Stimulated activated naive CD4-positive, alpha-beta T cell treated with Interleukin-2 at 50 U/mL for 16 hours (primary cell): ENCODE measurements around the gene PRKCZ.
A peak's percentile ranks its signal among the peaks of the same experiment; 100 is the strongest.

Experiments
- DNase-seq: peaks from one replicate; lab custom pipeline; 2025; lab: John Stamatoyannopoulos, UW

PRKCZ gene

GRCh38 chr1:2179283-2180013, 129.2 kb downstream of the PRKCZ start:
- no peak for DNase-seq

GRCh38 chr1:2180297-2181245, 130.4 kb downstream of the PRKCZ start:
- DNase-seq: no peak

GRCh38 chr1:2181271-2181670, 131.1 kb downstream of the PRKCZ start:
- no peak for DNase-seq

GRCh38 chr1:2181752-2182151, 131.5 kb downstream of the PRKCZ start:
- no peak for DNase-seq

- no peak for DNase-seq
Measured at GRCh38 chr1:2182376-2182775, 132.2 kb downstream of the PRKCZ start.

GRCh38 chr1:2183937-2184334, 133.7 kb downstream of the PRKCZ start:
- DNase-seq: no peak

GRCh38 chr1:2184531-2184930, 134.3 kb downstream of the PRKCZ start:
- DNase-seq: no peak

- DNase-seq: no peak
Measured at GRCh38 chr1:2184934-2185333, 134.7 kb downstream of the PRKCZ start.

GRCh38 chr1:2185880-2186855, 136.0 kb downstream of the PRKCZ start:
- no peak for DNase-seq

GRCh38 chr1:2186901-2187300, 136.7 kb downstream of the PRKCZ start:
- no peak for DNase-seq

GRCh38 chr1:2187619-2188018, 137.4 kb downstream of the PRKCZ start:
- DNase-seq: no peak

GRCh38 chr1:2188336-2188735, 138.1 kb downstream of the PRKCZ start:
- DNase-seq: no peak

- peak; percentile 84 for DNase-seq
Measured at GRCh38 chr1:2189459-2190425, 139.5 kb downstream of the PRKCZ start.

- DNase-seq: no peak
Measured at GRCh38 chr1:2190491-2190976, 140.3 kb downstream of the PRKCZ start.

GRCh38 chr1:2192031-2192995, 142.1 kb downstream of the PRKCZ start:
- no peak for DNase-seq

- no peak for DNase-seq
Measured at GRCh38 chr1:2193514-2194281, 143.5 kb downstream of the PRKCZ start.

- DNase-seq: peak; percentile 78
Measured at GRCh38 chr1:2194319-2194897, 144.2 kb downstream of the PRKCZ start, which contains the start of gene FAAP20. TSS of gene FAAP20 (minus strand) at chr1:2194772. CDS start at chr1:2194749, 23 bp downstream.
